ENCODE results near the gene HSF4. TPM values are rescaled to one million over a fixed set of nuclear protein-coding genes. Genes with fewer than 3 reads are reported as not detected.

Gene HSF4
- total RNA-seq, 2 experiments from 2014 or later = 9.3 to 10.1 TPM

- no peaks in the 10 kb centered on the region for H3K9me3 Mint-ChIP-seq
- DNase-seq = peak; percentile 56
- peak overlapping the region; percentile 73 for H3K4me3 Mint-ChIP-seq
- H3K36me3 Mint-ChIP-seq = peaks cover 3% of the 10 kb centered on the region
- peaks cover 32% of the 10 kb centered on the region for H3K4me1 Mint-ChIP-seq
- H3K27ac Mint-ChIP-seq = no peak overlapping the region
- peaks cover 89% of the 10 kb centered on the region for H3K27me3 Mint-ChIP-seq
Measured at GRCh38 chr16:67169642-67170167, 5.2 kb downstream of the HSF4 start.

- H3K27ac Mint-ChIP-seq = no peak within 1 kb of the TSS
- peaks cover 26% of the 10 kb centered on the region for H3K4me1 Mint-ChIP-seq
- peaks cover 3% of the 10 kb centered on the region for H3K36me3 Mint-ChIP-seq
- H3K9me3 Mint-ChIP-seq = no peaks in the 10 kb centered on the region
- peak within 1 kb of the TSS; percentile 73 for H3K4me3 Mint-ChIP-seq
- DNase-seq = peak; percentile 49
- H3K27me3 Mint-ChIP-seq = peaks cover 87% of the 10 kb centered on the region
Measured at GRCh38 chr16:67170168-67170948, 5.8 kb downstream of the HSF4 start, which contains the start of gene NOL3. NOL3 (plus strand) TSS chr16:67170538.

GRCh38 chr16:67170949-67171649 is 6.6 kb downstream of the HSF4 start:
- Mint-ChIP-seq H3K4me3 (peak overlapping the region; percentile 66), H3K36me3 (peaks cover 3% of the 10 kb centered on the region), H3K27me3 (peaks cover 88% of the 10 kb centered on the region), H3K27ac (no peak overlapping the region), H3K9me3 (no peaks in the 10 kb centered on the region), H3K4me1 (peaks cover 26% of the 10 kb centered on the region)
- no peak for DNase-seq

- Mint-ChIP-seq H3K27ac (no peak overlapping the region), H3K4me1 (peaks cover 25% of the 10 kb centered on the region), H3K27me3 (peaks cover 86% of the 10 kb centered on the region), H3K9me3 (no peaks in the 10 kb centered on the region), H3K4me3 (peak overlapping the region; percentile 72), H3K36me3 (no peaks in the 10 kb centered on the region)
- DNase-seq = no peak
Measured at GRCh38 chr16:67173323-67173722, 8.8 kb downstream of the HSF4 start.

- peak; percentile 72 for DNase-seq
- Mint-ChIP-seq H3K4me3 (peak overlapping the region; percentile 72), H3K27me3 (peaks cover 86% of the 10 kb centered on the region), H3K27ac (no peak overlapping the region), H3K4me1 (peaks cover 29% of the 10 kb centered on the region), H3K36me3 (peaks cover 3% of the 10 kb centered on the region), H3K9me3 (no peaks in the 10 kb centered on the region)
Measured at GRCh38 chr16:67173808-67174705, 9.5 kb downstream of the HSF4 start.

GRCh38 chr16:67174706-67175231 is 10.2 kb downstream of the HSF4 start:
- H3K27me3 Mint-ChIP-seq = peaks cover 86% of the 10 kb centered on the region
- H3K4me1 Mint-ChIP-seq = peaks cover 27% of the 10 kb centered on the region
- peaks cover 3% of the 10 kb centered on the region for H3K36me3 Mint-ChIP-seq
- H3K9me3 Mint-ChIP-seq = no peaks in the 10 kb centered on the region
- H3K27ac Mint-ChIP-seq = no peak overlapping the region
- DNase-seq = no peak
- H3K4me3 Mint-ChIP-seq = no peak overlapping the region

GRCh38 chr16:67176662-67177061 is 12.1 kb downstream of the HSF4 start:
- Mint-ChIP-seq H3K9me3 (no peaks in the 10 kb centered on the region), H3K36me3 (peaks cover 3% of the 10 kb centered on the region), H3K4me1 (peaks cover 20% of the 10 kb centered on the region), H3K27me3 (peaks cover 72% of the 10 kb centered on the region), H3K27ac (no peak overlapping the region), H3K4me3 (no peak overlapping the region)
- no peak for DNase-seq

GRCh38 chr16:67177743-67178699 is 13.5 kb downstream of the HSF4 start:
- Mint-ChIP-seq H3K4me1 (peaks cover 19% of the 10 kb centered on the region), H3K27me3 (peaks cover 59% of the 10 kb centered on the region), H3K27ac (no peak overlapping the region), H3K9me3 (no peaks in the 10 kb centered on the region), H3K4me3 (peak overlapping the region; percentile 57), H3K36me3 (peaks cover 3% of the 10 kb centered on the region)
- DNase-seq = peak; percentile 67

GRCh38 chr16:67179421-67180080 is 15.0 kb downstream of the HSF4 start:
- no peaks in the 10 kb centered on the region for H3K9me3 Mint-ChIP-seq
- no peak overlapping the region for H3K4me3 Mint-ChIP-seq
- H3K27ac Mint-ChIP-seq = no peak overlapping the region
- peaks cover 48% of the 10 kb centered on the region for H3K27me3 Mint-ChIP-seq
- H3K36me3 Mint-ChIP-seq = peaks cover 3% of the 10 kb centered on the region
- DNase-seq = no peak
- peaks cover 9% of the 10 kb centered on the region for H3K4me1 Mint-ChIP-seq

GRCh38 chr16:67180166-67180565 is 15.6 kb downstream of the HSF4 start:
- Mint-ChIP-seq H3K4me3 (no peak overlapping the region), H3K36me3 (peaks cover 3% of the 10 kb centered on the region), H3K4me1 (peaks cover 12% of the 10 kb centered on the region), H3K27me3 (peaks cover 48% of the 10 kb centered on the region), H3K27ac (no peak overlapping the region), H3K9me3 (no peaks in the 10 kb centered on the region)
- no peak for DNase-seq

- Mint-ChIP-seq H3K9me3 (no peaks in the 10 kb centered on the region), H3K27me3 (peaks cover 41% of the 10 kb centered on the region), H3K27ac (no peak overlapping the region), H3K36me3 (peaks cover 3% of the 10 kb centered on the region), H3K4me1 (peaks cover 18% of the 10 kb centered on the region), H3K4me3 (no peak overlapping the region)
- DNase-seq = no peak
Measured at GRCh38 chr16:67181346-67181745, 16.8 kb downstream of the HSF4 start.

- no peak overlapping the region for H3K4me3 Mint-ChIP-seq
- peaks cover 3% of the 10 kb centered on the region for H3K36me3 Mint-ChIP-seq
- no peak overlapping the region for H3K27ac Mint-ChIP-seq
- peaks cover 18% of the 10 kb centered on the region for H3K4me1 Mint-ChIP-seq
- H3K9me3 Mint-ChIP-seq = no peaks in the 10 kb centered on the region
- DNase-seq = no peak
- H3K27me3 Mint-ChIP-seq = peaks cover 39% of the 10 kb centered on the region
Measured at GRCh38 chr16:67182288-67182687, 17.7 kb downstream of the HSF4 start.

- Mint-ChIP-seq H3K27me3 (peaks cover 30% of the 10 kb centered on the region), H3K27ac (no peak overlapping the region), H3K9me3 (no peaks in the 10 kb centered on the region), H3K36me3 (peaks cover 3% of the 10 kb centered on the region), H3K4me3 (no peak overlapping the region), H3K4me1 (peaks cover 12% of the 10 kb centered on the region)
- no peak for DNase-seq
Measured at GRCh38 chr16:67183284-67183626, 18.7 kb downstream of the HSF4 start.

Measured in activated naive CD8-positive, alpha-beta T cell treated with anti-CD3 and anti-CD28 coated beads for 36 hours (primary cell).